ENCODE results near the gene PRG2.
"Not testable (repeated sequence)": the region's sequence is repeated elsewhere in the genome, so short reads cannot be mapped to it uniquely, and the experiment has no call there.

- TF ChIP-seq CTCF (conservative IDR thresholded peaks at IDR 0.05); ZFX (IDR thresholded peaks at IDR 0.05): not testable (repeated sequence)
Measured at GRCh38 chr11:57403003-57403801, 12.8 kb upstream of the PRG2 start.

Data from C4-2B (cell line).